Stomach (tissue), 9 donors: Measurements from ENCODE around the gene CACNA2D4. TPM values are rescaled to one million over a fixed set of nuclear protein-coding genes. Genes with fewer than 3 reads are reported as not detected.

Experiments
- DNase-seq, 2 donors: peaks; one replicate each; pipeline versions ENCODE4 v3.0.0 to v3.0.0-alpha.2; 2013 to 2019
- H3K27ac ChIP-seq, 5 donors: fragments of 200-600 bp in 4 of 5; sonication (generic) in 4 of 5; one replicate each; pipeline ENCODE4 v1.5.1; 2013 to 2019; ENCODE audit warnings: mild to moderate bottlenecking in 1 of 5, moderate library complexity in 1 of 5
- H3K27me3 ChIP-seq, 3 donors: fragments of 200-600 bp; sonication (generic); one replicate each; pipeline ENCODE4 v1.5.1; 2017 to 2019; ENCODE audit warnings: mixed run types in 1 of 3
- H3K36me3 ChIP-seq, 4 donors: fragments of 200-600 bp; sonication (generic); 1 replicate in 3 of 4; 2 replicates in 1 of 4; pipeline ENCODE4 v1.5.1; 2016 to 2019
- H3K4me1 ChIP-seq, 4 donors: fragments of 200-600 bp; sonication (generic); one replicate each; pipeline ENCODE4 v1.5.1; 2016 to 2019
- H3K4me3 ChIP-seq, 4 donors: fragments of 200-600 bp; sonication (generic) in 3 of 4; one replicate each; pipeline ENCODE4 v1.5.1; 2016 to 2019; ENCODE audit warnings: mild to moderate bottlenecking in 1 of 4
- H3K9me3 ChIP-seq, 4 donors: fragments of 200-600 bp; sonication (generic); one replicate each; pipeline ENCODE4 v1.5.1; 2016 to 2019
- CTCF ChIP-seq, 7 experiments: fragments of 450-650 bp in 4 of 7; fragments of 200-600 bp in 3 of 7; sonication (generic) in 3 of 7; IDR thresholded peaks; one replicate each; pipeline ENCODE4 v1.5.1; 2016 to 2019; ENCODE audit warnings: antibody characterized with exemption in 7 of 7, control low read depth in 2 of 7, mild to moderate bottlenecking in 1 of 7
- EP300 ChIP-seq: sonication (generic); formaldehyde crosslinking; IDR thresholded peaks from one replicate; pipeline ENCODE4 v1.6.1; 2017; ENCODE audit warnings: antibody characterized with exemption
- POLR2A ChIP-seq, 4 donors: fragments of 450-650 bp; IDR thresholded peaks; one replicate each; pipeline ENCODE4 v1.6.1; 2016; ENCODE audit warnings: antibody characterized with exemption in 4 of 4, control low read depth in 2 of 4, mild to moderate bottlenecking in 1 of 4, moderate library complexity in 1 of 4
- POLR2AphosphoS5 ChIP-seq, 3 donors: sonication (generic); formaldehyde crosslinking; IDR thresholded peaks; one replicate each; pipeline ENCODE4 v1.6.1; 2016; ENCODE audit warnings: antibody characterized with exemption in 3 of 3
- WGBS, 5 donors: extraction: QIAGEN DNeasy Blood & Tissue Kit in 3 of 5; methylation state at CpG; one replicate each; pipeline versions ENCODE4 v1.1.5 to v1.1.7; 2013 to 2018; 5-methylcytosine and 5-hydroxymethylcytosine counted together
- intact Hi-C: fragments of 100-400 bp; cut with DNase I; formaldehyde crosslinking; loops from one replicate; pipeline ENCODE4 v1.15.1; 2023; ENCODE audit warnings: low total_unique reads
- polyA plus RNA-seq, 3 donors: library from polyadenylated mRNA; stranded (reverse); fragments of 200-250 nt; gene quantifications; one replicate each; pipeline ENCODE4 v1.2.3, GENCODE V29; 2013
- total RNA-seq, 5 donors: library from RNA; depleted of rRNA; stranded (reverse); fragments of >200 nt; gene quantifications; one replicate each; pipeline versions ENCODE4 v1.1.0 to v1.2.3, GENCODE V29; 2014 to 2016
- donor health status: healthy with polysubstance abuse.
- donor health status: Bipolar disorder and iron deficiency.
- donor health status: healthy.

The CACNA2D4 gene
- total and polyA plus RNA-seq, 8 donors = 0.58 to 3.5 (median 1.8) TPM; not detected in 1

DNA sequence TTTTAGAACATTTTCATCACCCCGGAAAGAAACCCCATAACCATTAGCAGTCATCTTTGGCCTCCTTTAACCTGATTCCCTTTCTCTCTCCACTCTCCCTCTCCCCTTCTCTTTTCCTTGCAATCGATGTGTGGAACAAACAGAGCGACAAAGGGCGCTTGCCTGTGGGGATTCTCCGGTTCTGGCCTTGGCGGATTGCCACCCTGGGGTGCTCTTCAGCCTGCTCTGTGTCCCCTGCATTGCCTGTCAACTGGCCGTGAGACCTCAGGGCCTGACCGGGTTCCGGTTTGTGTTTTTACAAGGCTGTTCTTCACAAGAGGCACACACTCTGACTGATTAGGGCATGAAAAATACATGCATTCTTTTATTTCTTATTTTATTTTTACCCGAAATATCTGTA lies 70.3 kb downstream of the CACNA2D4 start:
- no peak overlapping the region for H3K27ac ChIP-seq
- H3K36me3 ChIP-seq = no peaks in the 10 kb centered on the region
- no peak for DNase-seq
- 69 to 82% (median 73%) methylated on average over 10 of the region's 10 CpGs for whole genome bisulfite sequencing, 5 donors
- H3K27me3 ChIP-seq = peaks cover 0 to 19% (median 6%) of the 10 kb centered on the region in 3 donors
- no peak overlapping the region for H3K4me3 ChIP-seq
- no peaks in the 10 kb centered on the region for H3K4me1 ChIP-seq
- no peaks in the 10 kb centered on the region for H3K9me3 ChIP-seq
- intact Hi-C loops = no loop called here
- TF ChIP-seq POLR2AphosphoS5 (IDR thresholded peaks at IDR 0.05) = no peak
- TF ChIP-seq EP300 = no peak
- no peak for TF ChIP-seq CTCF (IDR thresholded peaks at IDR 0.05)

GRCh38 chr12:1847411-1847810 lies 71.0 kb downstream of the CACNA2D4 start:
- intact Hi-C loops = no loop called here
- TF ChIP-seq POLR2AphosphoS5 (IDR thresholded peaks at IDR 0.05) = no peak
- TF ChIP-seq POLR2A (IDR thresholded peaks at IDR 0.05) = no peak
- TF ChIP-seq EP300 = no peak
- no peak for TF ChIP-seq CTCF (IDR thresholded peaks at IDR 0.05)
- Histone ChIP-seq H3K9me3 (no peaks in the 10 kb centered on the region), H3K27me3 (peaks cover 0 to 26% (median 14%) of the 10 kb centered on the region in 3 donors), H3K4me1 (no peaks in the 10 kb centered on the region), H3K27ac (no peak overlapping the region), H3K4me3 (no peak overlapping the region), H3K36me3 (no peaks in the 10 kb centered on the region)
- DNase-seq = no peak
- 61 to 74% (median 67%) methylated on average over 4 of the region's 4 CpGs for WGBS, 5 donors

DNA sequence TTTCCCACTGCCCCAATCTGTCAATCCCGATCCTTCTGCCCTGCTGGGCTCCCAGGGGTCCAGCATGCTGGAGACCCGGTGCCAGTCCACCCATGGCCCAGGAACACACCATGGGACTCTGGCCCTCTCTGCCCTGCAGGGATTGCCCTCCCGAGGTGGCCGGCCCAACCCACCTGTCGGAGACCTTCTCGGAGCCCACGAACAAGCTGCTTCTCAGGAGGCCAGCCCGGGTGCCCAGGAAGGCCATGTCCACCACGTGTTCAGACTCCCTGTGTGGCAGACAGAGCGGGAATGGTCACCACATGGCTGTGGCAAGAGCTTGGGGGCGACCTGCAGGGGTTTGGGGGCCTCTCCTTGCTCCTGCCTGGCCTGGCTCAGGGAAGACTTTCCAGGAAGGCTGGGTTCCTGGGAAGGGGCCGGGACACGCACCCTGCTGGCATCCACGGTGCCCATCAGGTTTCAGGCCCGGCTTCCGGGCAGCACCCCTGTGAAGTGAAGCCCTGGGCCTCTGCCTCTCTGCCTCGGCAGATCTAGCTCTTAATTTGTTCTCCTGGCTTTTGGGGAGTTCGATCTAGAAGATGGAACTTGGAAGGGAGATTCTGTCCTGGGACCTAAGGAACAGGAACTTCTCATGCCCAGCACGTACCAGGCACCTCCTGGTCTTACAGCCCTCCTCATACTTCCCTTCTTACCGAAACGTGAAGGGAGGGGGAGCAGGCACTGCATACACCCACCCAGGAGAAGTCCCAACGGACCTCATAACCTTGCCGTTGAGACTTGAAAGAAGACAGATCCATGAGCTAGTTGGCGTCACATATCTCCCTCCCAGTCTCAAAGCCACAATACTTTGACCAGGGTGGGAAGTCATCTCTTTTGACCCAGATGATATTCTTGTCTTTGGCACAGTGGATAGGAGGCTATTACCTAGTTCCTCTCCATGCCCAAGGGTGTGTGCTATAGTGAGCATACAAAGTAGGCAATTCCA lies 71.7 kb downstream of the CACNA2D4 start:
- no peaks in the 10 kb centered on the region for H3K9me3 ChIP-seq
- no peaks in the 10 kb centered on the region for H3K4me1 ChIP-seq
- H3K27ac ChIP-seq = no peak overlapping the region
- TF ChIP-seq POLR2A (IDR thresholded peaks at IDR 0.05) = no peak
- no peak for TF ChIP-seq CTCF (IDR thresholded peaks at IDR 0.05)
- no peak for TF ChIP-seq EP300
- no peak for TF ChIP-seq POLR2AphosphoS5 (IDR thresholded peaks at IDR 0.05)
- intact Hi-C loops = no loop called here
- H3K36me3 ChIP-seq = no peaks in the 10 kb centered on the region
- no peak for DNase-seq
- H3K27me3 ChIP-seq = peaks cover 0 to 33% (median 21%) of the 10 kb centered on the region in 3 donors
- no peak overlapping the region for H3K4me3 ChIP-seq
- 80 to 87% (median 85%) methylated on average over 17 to 24 of the region's 24 CpGs for WGBS, 5 donors

DNA sequence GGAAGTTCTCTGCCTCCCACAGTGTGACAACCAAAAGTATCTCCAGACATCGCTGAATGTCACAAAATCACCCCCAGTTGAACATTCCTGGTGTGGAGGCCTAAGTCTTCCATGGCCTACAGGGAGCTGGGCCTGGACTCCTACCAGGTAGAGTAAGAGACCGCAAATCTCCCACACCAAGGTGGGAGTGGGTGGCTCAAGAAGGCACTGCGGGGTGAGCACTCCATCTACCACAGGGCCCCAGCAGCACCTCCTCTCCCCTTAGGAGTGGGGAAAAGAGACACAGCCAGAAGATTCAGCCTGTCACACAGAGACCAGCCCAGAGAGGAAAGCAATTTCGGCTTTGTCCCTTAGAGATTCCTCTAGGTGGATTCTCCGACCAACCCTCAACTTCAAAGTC lies 72.6 kb downstream of the CACNA2D4 start:
- Histone ChIP-seq H3K4me1 (no peaks in the 10 kb centered on the region), H3K27ac (no peak overlapping the region), H3K27me3 (peaks cover 0 to 36% (median 21%) of the 10 kb centered on the region in 3 donors), H3K36me3 (no peaks in the 10 kb centered on the region), H3K9me3 (no peaks in the 10 kb centered on the region), H3K4me3 (no peak overlapping the region)
- intact Hi-C loops = no loop called here
- 92 to 96% (median 94%) methylated on average over 2 to 5 of the region's 5 CpGs for WGBS, 5 donors
- no peak for DNase-seq
- TF ChIP-seq POLR2A (IDR thresholded peaks at IDR 0.05) (no peak), EP300 (no peak), POLR2AphosphoS5 (IDR thresholded peaks at IDR 0.05) (no peak), CTCF (IDR thresholded peaks at IDR 0.05) (no peak)
